Fibroblast of lung (primary cell): ENCODE data around the gene TEAD2. TPM values are rescaled to one million over a fixed set of nuclear protein-coding genes. Genes with fewer than 3 reads are reported as not detected.
A peak's percentile ranks its signal among the peaks of the same experiment; 100 is the strongest.

Experiments used
- DNase-seq, 2 donors: peaks; one replicate each; pipeline versions ENCODE4 v3.0.0 to v3.0.0-alpha.2; 2010; ENCODE audit warnings: low read depth in 2 of 2
- H2AFZ ChIP-seq: 2 replicates; pipeline ENCODE4 v1.5.1; 2012; ENCODE audit warnings: low read length, control low read depth, inconsistent platforms
- H3K27ac ChIP-seq: 2 replicates; pipeline ENCODE4 v1.5.1; 2011; ENCODE audit warnings: low read length, control low read depth; ENCODE audit not compliant: insufficient read depth
- H3K27me3 ChIP-seq: 2 replicates; pipeline ENCODE4 v1.5.1; 2011; ENCODE audit warnings: mild to moderate bottlenecking, low read length; ENCODE audit not compliant: control insufficient read depth, insufficient read depth
- H3K36me3 ChIP-seq: 2 replicates; pipeline ENCODE4 v1.5.1; 2011; ENCODE audit warnings: low read length; ENCODE audit not compliant: control insufficient read depth, insufficient read depth
- H3K4me1 ChIP-seq: 2 replicates; pipeline ENCODE4 v1.5.1; 2011; ENCODE audit warnings: low read length; ENCODE audit not compliant: control insufficient read depth, insufficient read depth; ENCODE audit errors: extremely low read depth
- H3K4me2 ChIP-seq: 2 replicates; pipeline ENCODE4 v1.5.1; 2011; ENCODE audit warnings: low read length, control low read depth; ENCODE audit not compliant: insufficient read depth; ENCODE audit errors: extremely low read depth
- H3K4me3 ChIP-seq, 4 experiments: fragments of 200-600 bp in 1 of 4; sonication (generic) in 1 of 4; replicated peaks in 1 of 4; 2 replicates each; pipeline ENCODE4 v1.5.1; 2011 to 2016; ENCODE audit warnings: low read length in 4 of 4, low read depth in 3 of 4, mild to moderate bottlenecking in 3 of 4, control low read depth in 2 of 4, inconsistent platforms in 1 of 4, mixed read lengths in 1 of 4; ENCODE audit not compliant: insufficient read depth in 1 of 4; ENCODE audit errors: control extremely low read depth in 1 of 4
- H3K79me2 ChIP-seq: 2 replicates; pipeline ENCODE4 v1.5.1; 2012; ENCODE audit warnings: mild to moderate bottlenecking, low read length, inconsistent platforms; ENCODE audit not compliant: control insufficient read depth, insufficient read depth
- H3K9ac ChIP-seq: 2 replicates; pipeline ENCODE4 v1.5.1; 2011; ENCODE audit warnings: mild to moderate bottlenecking, low read length, control low read depth; ENCODE audit not compliant: insufficient read depth
- H3K9me3 ChIP-seq: 2 replicates; pipeline ENCODE4 v1.5.1; 2012; ENCODE audit warnings: low read depth, low read length; ENCODE audit not compliant: control insufficient read depth, insufficient read depth
- H4K20me1 ChIP-seq: 2 replicates; pipeline ENCODE4 v1.5.1; 2011; ENCODE audit warnings: low read length; ENCODE audit not compliant: control insufficient read depth, insufficient read depth; ENCODE audit errors: extremely low read depth
- EZH2 ChIP-seq: IDR thresholded peaks from 2 replicates; pipeline ENCODE4 v1.5.1; 2012; ENCODE audit warnings: low read length, control low read depth, mild to moderate bottlenecking; ENCODE audit errors: missing control alignments
- polyA plus RNA-seq, 2 donors: library from polyadenylated mRNA; depleted of rRNA in 1 of 2; stranded (reverse) in 1 of 2; unstranded in 1 of 2; fragments of >200 nt; gene quantifications; 2 replicates each; pipeline ENCODE4 v1.2.1, GENCODE V29; 2011 to 2012; ENCODE audit warnings: missing spikeins in 1 of 2
- total RNA-seq: library from RNA; depleted of rRNA; stranded (reverse); fragments of >200 nt; gene quantifications from 2 replicates; pipeline ENCODE4 v1.2.1, GENCODE V29; 2014
- TF ChIP-seq, protein P1 (sequence below), 2 donors: IDR thresholded peaks in 1 of 2; conservative IDR thresholded peaks in 1 of 2; 1 replicate in 1 of 2; 2 replicates in 1 of 2; pipeline ENCODE4 v1.5.1; 2011 to 2012; ENCODE audit warnings: low read length in 2 of 2, control low read depth in 1 of 2, inconsistent platforms in 1 of 2, low read depth in 1 of 2, mild to moderate bottlenecking in 1 of 2

Gene TEAD2
- total and polyA plus RNA-seq, 2 donors (not counting 1 experiment from before 2014, with no cell fraction given) = 19.2 to 22.7 TPM

DNA sequence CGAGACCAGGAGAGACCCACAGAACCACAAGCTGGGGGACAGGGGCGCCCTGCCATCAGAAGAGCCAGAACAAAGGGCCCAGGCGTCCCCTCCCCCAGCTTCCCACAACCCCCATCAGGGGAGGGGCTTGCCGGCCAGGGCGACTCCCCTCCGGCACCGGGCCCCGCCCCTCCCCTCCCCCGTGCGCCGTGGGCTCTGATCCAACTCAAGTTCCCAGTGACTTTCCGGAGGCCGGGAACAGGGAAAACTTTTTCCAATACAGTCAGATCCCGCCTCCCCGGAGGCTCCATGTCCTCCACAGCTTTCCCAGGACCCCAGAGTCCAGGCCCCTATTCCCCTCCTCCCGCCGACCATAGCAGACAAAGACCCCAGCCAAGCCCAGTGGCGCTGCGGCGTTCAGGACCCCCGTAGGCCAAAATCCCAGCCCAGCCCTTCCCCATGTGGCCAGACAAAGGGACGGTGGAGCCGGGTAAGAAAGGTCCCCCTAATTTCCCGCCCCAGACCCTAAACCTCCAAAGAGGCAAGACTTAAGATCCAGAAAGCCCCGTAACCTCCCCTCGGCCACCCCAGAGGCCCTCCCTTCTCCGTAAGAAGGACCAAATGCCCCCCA lies 673 bp downstream of the TEAD2 start:
- Histone ChIP-seq H3K9ac (peak overlapping the region; percentile 79), H3K79me2 (peaks cover 3% of the 10 kb centered on the region), H3K9me3 (no peaks in the 10 kb centered on the region), H3K27ac (peak overlapping the region; percentile 79), H3K4me1 (peaks cover 6% of the 10 kb centered on the region), H2AFZ (peak overlapping the region; percentile 62), H3K27me3 (no peaks in the 10 kb centered on the region), H3K4me2 (peak overlapping the region; percentile 88), H3K36me3 (peaks cover 10% of the 10 kb centered on the region), H4K20me1 (no peaks in the 10 kb centered on the region), H3K4me3 (peak overlapping the region; percentile 67 to 85 (median 82))
- peak; percentile 82 to 90 for DNase-seq
- TF ChIP-seq EZH2 = no peak

DNA sequence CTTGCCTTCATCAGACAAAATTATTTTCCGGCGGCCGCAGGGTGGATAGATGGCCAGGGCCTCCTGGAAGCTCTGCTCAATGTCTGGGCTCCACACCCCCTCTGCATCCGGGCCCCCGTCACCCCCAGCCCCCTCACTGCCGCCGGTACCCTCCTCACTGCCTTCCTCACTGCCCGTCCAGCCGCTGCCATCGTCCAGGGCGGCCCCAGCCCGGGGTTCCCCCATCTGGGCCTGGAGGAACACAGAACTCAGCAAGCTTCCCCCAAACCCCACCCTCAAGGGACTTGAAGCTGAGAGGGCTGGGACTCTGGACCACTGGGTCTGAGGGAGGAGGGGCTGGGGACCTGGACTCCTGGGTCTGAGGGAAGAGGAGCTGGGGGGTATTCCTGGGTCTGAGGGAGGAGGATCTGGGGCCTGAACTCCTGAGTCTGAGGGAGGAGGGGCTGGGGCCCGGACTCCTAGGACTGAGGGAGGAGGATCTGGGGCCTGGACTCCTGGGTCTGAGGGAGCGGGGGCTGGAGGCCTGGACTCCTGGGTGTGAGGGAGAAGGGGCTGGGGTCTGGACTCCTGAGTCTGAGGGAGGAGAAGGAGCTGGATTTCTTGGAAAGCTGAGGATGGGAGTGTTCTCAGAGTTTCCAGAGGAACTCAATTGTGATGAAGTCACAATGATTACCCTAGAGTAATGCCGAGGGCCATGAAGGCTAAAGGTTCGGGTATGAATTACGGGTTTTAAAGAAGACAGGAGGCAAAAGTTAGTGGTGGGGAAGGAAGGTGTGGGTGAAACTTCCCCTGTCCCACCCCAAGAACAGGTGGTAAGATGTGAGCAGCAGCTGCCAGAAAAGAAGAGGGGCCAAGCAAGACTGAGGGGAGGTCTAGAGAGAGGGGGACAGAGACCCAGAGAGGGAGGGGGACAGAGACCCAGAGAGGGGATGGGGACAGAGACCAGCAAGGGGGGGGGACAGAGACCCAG lies 2.1 kb downstream of the TEAD2 start:
- DNase-seq = no peak
- Histone ChIP-seq H3K9me3 (no peaks in the 10 kb centered on the region), H4K20me1 (no peaks in the 10 kb centered on the region), H3K4me3 (peak overlapping the region in 1 of 4 experiments; percentile 84), H3K4me1 (peaks cover 6% of the 10 kb centered on the region), H3K27me3 (no peaks in the 10 kb centered on the region), H2AFZ (no peak overlapping the region), H3K79me2 (peaks cover 3% of the 10 kb centered on the region), H3K36me3 (peaks cover 11% of the 10 kb centered on the region), H3K27ac (no peak overlapping the region), H3K4me2 (no peak overlapping the region), H3K9ac (no peak overlapping the region)
- TF ChIP-seq EZH2 = no peak
- TF ChIP-seq, protein P1, sequence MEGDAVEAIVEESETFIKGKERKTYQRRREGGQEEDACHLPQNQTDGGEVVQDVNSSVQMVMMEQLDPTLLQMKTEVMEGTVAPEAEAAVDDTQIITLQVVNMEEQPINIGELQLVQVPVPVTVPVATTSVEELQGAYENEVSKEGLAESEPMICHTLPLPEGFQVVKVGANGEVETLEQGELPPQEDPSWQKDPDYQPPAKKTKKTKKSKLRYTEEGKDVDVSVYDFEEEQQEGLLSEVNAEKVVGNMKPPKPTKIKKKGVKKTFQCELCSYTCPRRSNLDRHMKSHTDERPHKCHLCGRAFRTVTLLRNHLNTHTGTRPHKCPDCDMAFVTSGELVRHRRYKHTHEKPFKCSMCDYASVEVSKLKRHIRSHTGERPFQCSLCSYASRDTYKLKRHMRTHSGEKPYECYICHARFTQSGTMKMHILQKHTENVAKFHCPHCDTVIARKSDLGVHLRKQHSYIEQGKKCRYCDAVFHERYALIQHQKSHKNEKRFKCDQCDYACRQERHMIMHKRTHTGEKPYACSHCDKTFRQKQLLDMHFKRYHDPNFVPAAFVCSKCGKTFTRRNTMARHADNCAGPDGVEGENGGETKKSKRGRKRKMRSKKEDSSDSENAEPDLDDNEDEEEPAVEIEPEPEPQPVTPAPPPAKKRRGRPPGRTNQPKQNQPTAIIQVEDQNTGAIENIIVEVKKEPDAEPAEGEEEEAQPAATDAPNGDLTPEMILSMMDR (conservative IDR thresholded peaks at IDR 0.05 in 1 of 2, IDR thresholded peaks at IDR 0.05 in 1 of 2; ENCODE audit: low read depth in 1 of 2, low read length in 2 of 2) = no peak

DNA sequence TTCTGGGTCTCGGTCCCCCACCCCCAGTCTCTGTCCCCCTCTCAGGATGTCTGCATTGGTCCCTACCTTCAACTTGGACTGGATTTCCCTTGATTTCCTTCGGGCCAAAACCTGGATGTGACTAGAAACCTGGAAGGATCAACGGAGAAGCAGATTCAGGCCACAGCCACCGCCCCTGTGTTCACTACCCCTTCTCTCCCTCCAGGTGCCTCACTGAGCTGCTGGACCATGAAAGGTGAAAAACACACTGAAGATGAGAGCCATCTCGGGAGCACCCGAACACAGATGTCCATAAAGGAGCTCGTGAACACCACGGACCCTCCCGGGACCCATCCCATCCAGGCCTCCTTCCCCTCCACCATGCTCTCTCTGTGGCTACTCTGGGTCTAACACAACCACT lies 5.0 kb downstream of the TEAD2 start:
- no peak overlapping the region for H2AFZ ChIP-seq
- H4K20me1 ChIP-seq = no peaks in the 10 kb centered on the region
- no peak for TF ChIP-seq EZH2
- TF ChIP-seq, protein P1 (conservative IDR thresholded peaks at IDR 0.05 in 1 of 2, IDR thresholded peaks at IDR 0.05 in 1 of 2; ENCODE audit: low read depth in 1 of 2, low read length in 2 of 2) = no peak
- H3K9me3 ChIP-seq = no peaks in the 10 kb centered on the region
- H3K79me2 ChIP-seq = peaks cover 3% of the 10 kb centered on the region
- no peak overlapping the region for H3K27ac ChIP-seq
- H3K4me1 ChIP-seq = no peaks in the 10 kb centered on the region
- peaks cover 13% of the 10 kb centered on the region for H3K36me3 ChIP-seq
- no peak overlapping the region for H3K4me2 ChIP-seq
- no peak overlapping the region for H3K4me3 ChIP-seq
- DNase-seq = no peak
- H3K27me3 ChIP-seq = no peaks in the 10 kb centered on the region
- no peak overlapping the region for H3K9ac ChIP-seq
